Dermis microvascular lymphatic vessel endothelial cell (primary cell): Measurements from ENCODE around the gene CYP4V2. TPM values are rescaled to one million over a fixed set of nuclear protein-coding genes. Genes with fewer than 3 reads are reported as not detected.

ENCODE experiments used
- total RNA-seq: library from RNA; depleted of rRNA; stranded (reverse); fragments of >200 nt; gene quantifications from 2 replicates; pipeline ENCODE4 v1.2.1, GENCODE V29; 2014

The CYP4V2 gene
- total RNA-seq, 1 donor from 2014 or later: 3.1 TPM

Other genes with a start within 250 kb of the CYP4V2 start
- 0.51 and 0.76 TPM in 2 replicates for gene TLR3, start 122.4 kb upstream of the CYP4V2 start, total RNA-seq
- gene FAM149A, start 86.9 kb upstream of the CYP4V2 start, total RNA-seq: 0.13 TPM in 2 replicates
- 0.26 and 1.1 TPM in 2 replicates for gene KLKB1, start 35.9 kb downstream of the CYP4V2 start, total RNA-seq
- gene F11, start 74.6 kb downstream of the CYP4V2 start, total RNA-seq: not detected in 2 replicates